ENCODE data around the gene NRTN.

- TF ChIP-seq, protein P1, sequence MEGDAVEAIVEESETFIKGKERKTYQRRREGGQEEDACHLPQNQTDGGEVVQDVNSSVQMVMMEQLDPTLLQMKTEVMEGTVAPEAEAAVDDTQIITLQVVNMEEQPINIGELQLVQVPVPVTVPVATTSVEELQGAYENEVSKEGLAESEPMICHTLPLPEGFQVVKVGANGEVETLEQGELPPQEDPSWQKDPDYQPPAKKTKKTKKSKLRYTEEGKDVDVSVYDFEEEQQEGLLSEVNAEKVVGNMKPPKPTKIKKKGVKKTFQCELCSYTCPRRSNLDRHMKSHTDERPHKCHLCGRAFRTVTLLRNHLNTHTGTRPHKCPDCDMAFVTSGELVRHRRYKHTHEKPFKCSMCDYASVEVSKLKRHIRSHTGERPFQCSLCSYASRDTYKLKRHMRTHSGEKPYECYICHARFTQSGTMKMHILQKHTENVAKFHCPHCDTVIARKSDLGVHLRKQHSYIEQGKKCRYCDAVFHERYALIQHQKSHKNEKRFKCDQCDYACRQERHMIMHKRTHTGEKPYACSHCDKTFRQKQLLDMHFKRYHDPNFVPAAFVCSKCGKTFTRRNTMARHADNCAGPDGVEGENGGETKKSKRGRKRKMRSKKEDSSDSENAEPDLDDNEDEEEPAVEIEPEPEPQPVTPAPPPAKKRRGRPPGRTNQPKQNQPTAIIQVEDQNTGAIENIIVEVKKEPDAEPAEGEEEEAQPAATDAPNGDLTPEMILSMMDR (IDR thresholded peaks at IDR 0.05): no peak
- no peak for TF ChIP-seq EP300 (IDR thresholded peaks at IDR 0.05)
Measured at GRCh38 chr19:5809053-5809452, 4.2 kb downstream of the NRTN start.
